Large intestine (tissue), 3 donors: Measurements from ENCODE around the gene ANKMY1. TPM values are rescaled to one million over a fixed set of nuclear protein-coding genes. Genes with fewer than 3 reads are reported as not detected.

Experiments used
- DNase-seq, 2 donors: peaks; one replicate each; pipeline versions ENCODE4 v3.0.0 to v3.0.0-alpha.2; 2013
- H3K27ac ChIP-seq: one replicate; pipeline ENCODE4 v1.5.1; 2013; ENCODE audit warnings: low read length
- H3K27me3 ChIP-seq: 2 replicates; pipeline ENCODE4 v1.6.1; 2013; ENCODE audit warnings: low read length; ENCODE audit not compliant: control insufficient read depth, insufficient read depth
- H3K36me3 ChIP-seq: 2 replicates; pipeline ENCODE4 v1.6.1; 2013; ENCODE audit warnings: low read length; ENCODE audit not compliant: control insufficient read depth, insufficient read depth
- H3K4me1 ChIP-seq: one replicate; pipeline ENCODE4 v1.6.1; 2013; ENCODE audit warnings: low read length; ENCODE audit not compliant: control insufficient read depth, insufficient read depth
- H3K4me3 ChIP-seq: one replicate; pipeline ENCODE4 v1.5.1; 2013; ENCODE audit warnings: low read length
- H3K9me3 ChIP-seq: one replicate; pipeline ENCODE4 v1.6.1; 2013; ENCODE audit warnings: mild to moderate bottlenecking, low read depth, low read length, moderate library complexity; ENCODE audit not compliant: control insufficient read depth
- WGBS: methylation state at CpG from one replicate; pipeline ENCODE4 v1.1.5; 2013; ENCODE audit warnings: low lambda C conversion rate; ENCODE audit not compliant: insufficient coverage; 5-methylcytosine and 5-hydroxymethylcytosine counted together
- polyA plus RNA-seq: library from polyadenylated mRNA; unstranded; fragments of 120-200 nt; gene quantifications from one replicate; pipeline ENCODE4 v1.2.1, GENCODE V29; 2013

ANKMY1 gene
- polyA plus RNA-seq, 1 donor, result 14.0 TPM

GRCh38 chr2:240469239-240469636 is 88.5 kb downstream of the ANKMY1 start:
- no peak overlapping the region for H3K4me3 ChIP-seq
- H3K27me3 ChIP-seq, result no peaks in the 10 kb centered on the region
- WGBS, result no CpG with 5 or more reads among the region's 10 CpGs
- peaks cover 2% of the 10 kb centered on the region for H3K36me3 ChIP-seq
- no peaks in the 10 kb centered on the region for H3K4me1 ChIP-seq
- DNase-seq, result no peak
- peaks cover 18% of the 10 kb centered on the region for H3K9me3 ChIP-seq
- H3K27ac ChIP-seq, result no peak overlapping the region

- no peak for DNase-seq
- WGBS, result no CpG with 5 or more reads among the region's 20 CpGs
- no peak overlapping the region for H3K27ac ChIP-seq
- H3K36me3 ChIP-seq, result peaks cover 7% of the 10 kb centered on the region
- H3K9me3 ChIP-seq, result peaks cover 18% of the 10 kb centered on the region
- H3K4me1 ChIP-seq, result no peaks in the 10 kb centered on the region
- H3K27me3 ChIP-seq, result no peaks in the 10 kb centered on the region
- H3K4me3 ChIP-seq, result no peak overlapping the region
These were observed 89.2 kb downstream of the ANKMY1 start for GRCh38 chr2:240468303-240469238.

GRCh38 chr2:240467659-240468302 is 90.0 kb downstream of the ANKMY1 start:
- no peaks in the 10 kb centered on the region for H3K27me3 ChIP-seq
- no CpG with 5 or more reads among the region's 22 CpGs for WGBS
- H3K4me1 ChIP-seq, result no peaks in the 10 kb centered on the region
- DNase-seq, result no peak
- H3K27ac ChIP-seq, result no peak overlapping the region
- H3K9me3 ChIP-seq, result peaks cover 12% of the 10 kb centered on the region
- peaks cover 7% of the 10 kb centered on the region for H3K36me3 ChIP-seq
- H3K4me3 ChIP-seq, result no peak overlapping the region

GRCh38 chr2:240467149-240467642 is 90.6 kb downstream of the ANKMY1 start:
- Histone ChIP-seq H3K27ac (no peak overlapping the region), H3K36me3 (peaks cover 7% of the 10 kb centered on the region), H3K9me3 (peaks cover 7% of the 10 kb centered on the region), H3K27me3 (no peaks in the 10 kb centered on the region), H3K4me1 (no peaks in the 10 kb centered on the region), H3K4me3 (no peak overlapping the region)
- no CpG with 5 or more reads among the region's 12 CpGs for WGBS
- no peak for DNase-seq

- no peak overlapping the region for H3K4me3 ChIP-seq
- H3K27ac ChIP-seq, result no peak overlapping the region
- H3K36me3 ChIP-seq, result peaks cover 7% of the 10 kb centered on the region
- no peak for DNase-seq
- WGBS, result no CpG with 5 or more reads among the region's 19 CpGs
- no peaks in the 10 kb centered on the region for H3K4me1 ChIP-seq
- no peaks in the 10 kb centered on the region for H3K27me3 ChIP-seq
- peaks cover 2% of the 10 kb centered on the region for H3K9me3 ChIP-seq
These were observed 91.1 kb downstream of the ANKMY1 start for GRCh38 chr2:240466579-240467148.

- peaks cover 7% of the 10 kb centered on the region for H3K36me3 ChIP-seq
- H3K27ac ChIP-seq, result no peak overlapping the region
- WGBS, result no CpG with 5 or more reads among the region's 28 CpGs
- no peaks in the 10 kb centered on the region for H3K4me1 ChIP-seq
- H3K9me3 ChIP-seq, result peaks cover 2% of the 10 kb centered on the region
- no peak for DNase-seq
- no peak overlapping the region for H3K4me3 ChIP-seq
- no peaks in the 10 kb centered on the region for H3K27me3 ChIP-seq
These were observed 91.8 kb downstream of the ANKMY1 start for GRCh38 chr2:240465765-240466578.

- peaks cover 2% of the 10 kb centered on the region for H3K9me3 ChIP-seq
- no peaks in the 10 kb centered on the region for H3K4me1 ChIP-seq
- WGBS, result no CpG with 5 or more reads among the region's 22 CpGs
- no peaks in the 10 kb centered on the region for H3K27me3 ChIP-seq
- H3K27ac ChIP-seq, result no peak overlapping the region
- no peak for DNase-seq
- H3K36me3 ChIP-seq, result peaks cover 7% of the 10 kb centered on the region
- H3K4me3 ChIP-seq, result no peak overlapping the region
These were observed 92.5 kb downstream of the ANKMY1 start for GRCh38 chr2:240465268-240465764.

- H3K9me3 ChIP-seq, result peaks cover 2% of the 10 kb centered on the region
- H3K4me1 ChIP-seq, result no peaks in the 10 kb centered on the region
- no peak overlapping the region for H3K27ac ChIP-seq
- H3K4me3 ChIP-seq, result no peak overlapping the region
- H3K36me3 ChIP-seq, result peaks cover 7% of the 10 kb centered on the region
- H3K27me3 ChIP-seq, result no peaks in the 10 kb centered on the region
- WGBS, result no CpG with 5 or more reads among the region's 43 CpGs
- DNase-seq, result no peak
These were observed 93.1 kb downstream of the ANKMY1 start for GRCh38 chr2:240464514-240465241.

- Histone ChIP-seq H3K9me3 (peaks cover 2% of the 10 kb centered on the region), H3K4me1 (no peaks in the 10 kb centered on the region), H3K36me3 (peaks cover 7% of the 10 kb centered on the region), H3K27me3 (no peaks in the 10 kb centered on the region), H3K27ac (no peak overlapping the region), H3K4me3 (no peak overlapping the region)
- no CpG with 5 or more reads among the region's 21 CpGs for WGBS
- DNase-seq, result no peak
These were observed 93.8 kb downstream of the ANKMY1 start for GRCh38 chr2:240463866-240464481.
